DOHH2 (cell line): ENCODE results near the gene PHF8.

Source experiments
- CTCF ChIP-seq: fragments of 200-600 bp; sonication (generic); IDR thresholded peaks from one replicate; pipeline ENCODE4 v1.5.1; 2014; ENCODE audit warnings: antibody characterized with exemption, mild to moderate bottlenecking, low read depth, low read length; ENCODE audit not compliant: poor library complexity, severe bottlenecking
- EZH2phosphoT487 ChIP-seq: fragments of 200-600 bp; sonication (generic); IDR thresholded peaks from 2 replicates; pipeline ENCODE4 v1.6.1; 2017; ENCODE audit warnings: borderline replicate concordance, mild to moderate bottlenecking, antibody characterized with exemption, low read length, moderate library complexity, mixed read lengths

- TF ChIP-seq CTCF (no peak), EZH2phosphoT487 (no peak)
Measured at GRCh38 chrX:54030329-54030728, 13.9 kb downstream of the PHF8 start.
